D721Med (cell line): ENCODE data around the gene C2orf92.

Experiments
- DNase-seq: peaks from one replicate; pipeline ENCODE4 v3.0.0; 2011; ENCODE audit warnings: low spot score; ENCODE audit not compliant: insufficient read length
- FAIRE-seq: peaks from 2 replicates; lab custom pipeline; 2011; peaks lifted over from hg19 to GRCh38; lab: Jason Lieb, UNC
- TF ChIP-seq, protein P1 (sequence below): IDR thresholded peaks from 2 replicates; pipeline ENCODE4 v1.5.1; 2012; ENCODE audit warnings: mild to moderate bottlenecking, control low read depth; ENCODE audit not compliant: insufficient read depth; ENCODE audit errors: missing control alignments

The C2orf92 gene

DNA sequence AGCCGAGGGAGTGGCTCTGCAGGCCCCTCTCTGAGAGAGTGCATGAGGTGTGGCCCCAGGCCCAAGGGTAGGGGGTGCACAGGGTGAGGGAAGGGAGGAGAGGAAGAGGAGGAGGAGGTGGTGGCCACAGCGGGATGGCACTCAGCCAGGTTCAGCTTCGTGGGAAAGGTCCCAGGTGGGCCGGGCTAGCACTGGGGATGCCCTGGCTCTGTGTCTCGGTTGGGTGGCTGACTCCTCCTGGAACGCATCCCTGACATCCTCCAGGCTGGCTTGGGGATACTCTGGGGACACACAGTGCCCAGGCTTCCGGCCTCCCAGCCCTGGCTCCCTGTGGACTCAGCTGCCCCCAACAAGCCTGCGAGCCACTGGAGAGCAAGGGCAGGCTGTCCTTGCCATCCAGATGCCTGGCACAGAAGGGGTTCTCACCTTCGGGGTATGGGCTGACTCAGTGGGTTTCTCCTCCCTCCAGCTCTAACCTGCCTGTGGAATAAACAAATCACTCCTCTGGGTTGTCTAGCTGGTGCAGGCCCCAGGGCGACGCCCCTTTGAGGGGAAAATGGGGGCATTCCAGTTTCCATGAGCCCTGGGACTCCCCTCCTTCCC, 43.3 kb downstream of the C2orf92 start:
- TF ChIP-seq, protein P1, sequence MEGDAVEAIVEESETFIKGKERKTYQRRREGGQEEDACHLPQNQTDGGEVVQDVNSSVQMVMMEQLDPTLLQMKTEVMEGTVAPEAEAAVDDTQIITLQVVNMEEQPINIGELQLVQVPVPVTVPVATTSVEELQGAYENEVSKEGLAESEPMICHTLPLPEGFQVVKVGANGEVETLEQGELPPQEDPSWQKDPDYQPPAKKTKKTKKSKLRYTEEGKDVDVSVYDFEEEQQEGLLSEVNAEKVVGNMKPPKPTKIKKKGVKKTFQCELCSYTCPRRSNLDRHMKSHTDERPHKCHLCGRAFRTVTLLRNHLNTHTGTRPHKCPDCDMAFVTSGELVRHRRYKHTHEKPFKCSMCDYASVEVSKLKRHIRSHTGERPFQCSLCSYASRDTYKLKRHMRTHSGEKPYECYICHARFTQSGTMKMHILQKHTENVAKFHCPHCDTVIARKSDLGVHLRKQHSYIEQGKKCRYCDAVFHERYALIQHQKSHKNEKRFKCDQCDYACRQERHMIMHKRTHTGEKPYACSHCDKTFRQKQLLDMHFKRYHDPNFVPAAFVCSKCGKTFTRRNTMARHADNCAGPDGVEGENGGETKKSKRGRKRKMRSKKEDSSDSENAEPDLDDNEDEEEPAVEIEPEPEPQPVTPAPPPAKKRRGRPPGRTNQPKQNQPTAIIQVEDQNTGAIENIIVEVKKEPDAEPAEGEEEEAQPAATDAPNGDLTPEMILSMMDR = no peak
- DNase-seq (no peak), FAIRE-seq (no peak)

DNA sequence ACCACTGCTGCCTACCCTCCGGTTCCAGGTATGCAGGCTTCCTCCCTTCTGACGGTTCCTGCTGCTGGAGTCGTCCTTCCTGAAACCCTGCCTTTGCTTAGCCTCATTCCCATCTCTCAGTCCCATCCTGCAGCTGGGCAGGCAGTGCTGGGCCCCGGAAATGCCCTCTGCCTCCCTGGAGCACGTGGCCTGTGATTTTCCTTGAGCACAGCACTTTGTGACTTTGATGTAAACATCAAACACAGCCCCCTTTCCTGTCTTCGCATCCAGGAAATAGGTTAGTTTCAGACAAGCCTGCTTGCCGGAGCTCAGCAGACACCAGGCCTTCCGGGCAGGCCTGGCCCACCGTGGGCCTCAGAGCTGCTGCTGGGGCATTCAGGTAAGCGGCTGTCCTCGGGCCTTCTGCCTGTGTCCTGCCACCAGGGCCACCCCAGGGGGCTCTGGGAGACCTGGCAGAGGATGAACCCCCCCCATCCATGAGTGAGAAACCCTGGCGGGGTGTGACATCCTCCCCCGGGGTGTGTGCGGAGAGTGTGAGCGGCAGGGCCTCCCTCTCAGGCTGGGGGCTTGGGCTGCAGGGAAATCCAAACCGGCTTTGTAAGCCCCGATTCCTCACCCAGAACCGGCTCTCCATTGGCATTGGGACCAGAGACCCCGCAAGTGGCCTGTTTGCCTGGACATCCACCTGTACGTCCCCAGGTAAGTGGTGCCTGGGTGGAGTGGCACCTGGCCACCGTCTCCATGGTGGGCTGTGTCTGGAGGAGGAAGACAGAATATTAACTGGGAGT, 44.0 kb downstream of the C2orf92 start, which contains the start of gene ZAP70:
TSS of gene ZAP70 (plus strand) at position 281 of the 788 bp plus-strand sequence. CDS start 10,461 bp downstream, outside the sequence.
- TF ChIP-seq, protein P1 = no peak
- no peak for FAIRE-seq
- no peak for DNase-seq

- DNase-seq (no peak), FAIRE-seq (no peak)
- TF ChIP-seq, protein P1 = no peak
These were observed 44.8 kb downstream of the C2orf92 start for GRCh38 chr2:97714084-97714949.

DNA sequence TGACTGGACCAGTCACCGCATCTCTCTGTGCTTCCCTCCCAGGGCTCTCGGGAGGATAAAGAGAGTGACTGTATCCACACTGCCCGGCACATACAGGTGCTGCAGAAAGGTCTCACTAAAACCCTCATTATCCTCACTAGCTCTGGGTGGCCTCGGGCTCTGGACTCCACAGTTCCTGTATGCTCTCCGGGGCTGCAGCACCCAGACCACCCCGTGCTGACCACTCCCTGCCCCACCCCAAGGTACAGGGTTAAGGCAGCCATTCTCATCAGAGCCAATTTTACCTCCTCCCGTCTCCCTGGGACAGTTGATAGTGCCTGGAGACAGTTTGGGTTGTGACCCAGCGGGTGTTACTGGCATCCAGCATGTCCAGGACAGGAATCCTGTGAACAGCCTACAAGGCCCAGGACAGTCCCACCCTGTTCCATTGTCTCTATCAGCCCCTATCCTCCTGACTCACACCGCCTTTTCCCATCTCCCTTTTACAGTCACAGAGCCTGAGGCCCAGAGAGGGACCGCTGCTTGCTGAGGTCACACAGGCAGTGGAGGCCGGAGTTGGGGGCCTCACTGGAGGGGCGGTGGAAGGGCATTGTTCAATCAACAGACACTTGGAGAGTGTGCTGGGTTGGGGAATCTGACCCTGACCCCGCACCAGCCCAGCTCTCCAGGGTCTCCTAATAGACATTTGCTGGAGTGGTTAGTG, 45.6 kb downstream of the C2orf92 start:
- TF ChIP-seq, protein P1 = no peak
- FAIRE-seq (no peak), DNase-seq (no peak)

GRCh38 chr2:97715951-97716694, 46.6 kb downstream of the C2orf92 start:
- FAIRE-seq = no peak
- TF ChIP-seq, protein P1 = no peak

More at GRCh38 chr2:97715951-97716694, 46.6 kb downstream of the C2orf92 start:
- DNase-seq = no peak
